GM10266 (cell line): ENCODE results near the gene ATAD3A.

Experiments
- DNase-seq: peaks from one replicate; pipeline ENCODE4 v3.0.0; 2012; ENCODE audit errors: extremely low spot score
- TF ChIP-seq, protein P1 (sequence below): IDR thresholded peaks from 2 replicates; pipeline ENCODE4 v1.5.1; 2012; ENCODE audit warnings: mild to moderate bottlenecking, low read depth; ENCODE audit not compliant: control insufficient read depth, insufficient read depth; ENCODE audit errors: missing control alignments

ATAD3A gene

DNA sequence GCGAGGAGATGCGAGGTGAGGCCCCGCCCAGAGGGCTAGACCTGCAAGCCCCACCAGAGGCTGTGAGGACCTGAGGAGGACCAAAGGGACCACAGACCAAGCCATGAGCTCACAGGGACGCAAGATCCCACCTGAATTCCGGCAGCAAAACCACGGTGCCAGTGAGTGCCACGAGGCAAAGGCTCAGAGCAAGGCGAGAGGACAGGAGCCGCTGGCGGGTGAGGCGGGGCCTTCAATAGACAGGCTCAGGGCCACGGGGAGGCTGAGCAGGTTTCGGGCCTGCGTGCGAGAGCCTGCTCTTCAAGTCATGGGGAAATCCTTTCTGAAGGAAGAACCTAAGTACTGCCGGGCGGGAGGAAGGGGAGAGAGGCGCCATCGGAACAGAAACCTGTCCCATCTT is 35.5 kb downstream of the ATAD3A start:
- DNase-seq = no peak
- TF ChIP-seq, protein P1, sequence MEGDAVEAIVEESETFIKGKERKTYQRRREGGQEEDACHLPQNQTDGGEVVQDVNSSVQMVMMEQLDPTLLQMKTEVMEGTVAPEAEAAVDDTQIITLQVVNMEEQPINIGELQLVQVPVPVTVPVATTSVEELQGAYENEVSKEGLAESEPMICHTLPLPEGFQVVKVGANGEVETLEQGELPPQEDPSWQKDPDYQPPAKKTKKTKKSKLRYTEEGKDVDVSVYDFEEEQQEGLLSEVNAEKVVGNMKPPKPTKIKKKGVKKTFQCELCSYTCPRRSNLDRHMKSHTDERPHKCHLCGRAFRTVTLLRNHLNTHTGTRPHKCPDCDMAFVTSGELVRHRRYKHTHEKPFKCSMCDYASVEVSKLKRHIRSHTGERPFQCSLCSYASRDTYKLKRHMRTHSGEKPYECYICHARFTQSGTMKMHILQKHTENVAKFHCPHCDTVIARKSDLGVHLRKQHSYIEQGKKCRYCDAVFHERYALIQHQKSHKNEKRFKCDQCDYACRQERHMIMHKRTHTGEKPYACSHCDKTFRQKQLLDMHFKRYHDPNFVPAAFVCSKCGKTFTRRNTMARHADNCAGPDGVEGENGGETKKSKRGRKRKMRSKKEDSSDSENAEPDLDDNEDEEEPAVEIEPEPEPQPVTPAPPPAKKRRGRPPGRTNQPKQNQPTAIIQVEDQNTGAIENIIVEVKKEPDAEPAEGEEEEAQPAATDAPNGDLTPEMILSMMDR = no peak

DNA sequence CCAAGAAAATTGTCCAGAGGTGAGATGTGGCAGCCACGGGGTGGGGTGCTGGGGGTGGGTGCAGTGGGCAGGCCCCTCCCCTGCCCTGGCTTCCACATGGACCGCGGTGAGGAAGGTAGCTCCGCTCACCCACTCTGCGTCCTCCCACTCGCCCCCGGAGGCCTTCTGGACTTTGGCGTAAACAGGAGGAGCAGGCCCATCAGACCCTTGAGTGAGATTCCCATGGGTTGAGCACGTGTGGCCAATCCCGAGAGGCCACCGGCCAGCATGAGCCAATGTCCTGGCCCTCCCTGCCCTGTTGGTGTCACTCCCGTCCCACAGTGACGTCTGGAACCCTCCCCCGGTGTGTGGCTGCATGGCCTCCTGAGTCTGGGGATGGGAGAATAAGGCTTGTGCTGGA is 36.6 kb downstream of the ATAD3A start:
- DNase-seq = no peak
- TF ChIP-seq, protein P1 = no peak

DNA sequence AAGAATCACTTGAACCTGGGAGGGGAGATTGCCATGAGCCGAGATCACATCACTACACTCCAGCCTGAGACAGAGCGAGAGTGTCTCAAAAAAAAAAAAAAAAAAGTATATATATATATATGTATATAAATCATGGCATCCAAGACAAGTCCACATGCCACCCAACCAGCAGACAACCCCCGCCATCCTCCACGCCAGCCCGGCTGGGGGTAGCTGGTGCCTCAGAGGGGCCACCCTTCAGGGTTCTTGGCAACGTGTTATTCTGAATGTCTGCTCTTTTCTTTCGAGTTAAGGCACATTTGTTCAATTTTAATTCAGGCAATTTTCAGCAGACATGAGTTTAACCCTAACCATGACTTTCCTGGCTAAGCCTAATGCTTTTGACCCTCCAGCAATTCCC is 38.1 kb downstream of the ATAD3A start:
- TF ChIP-seq, protein P1 = no peak
- DNase-seq = no peak

DNA sequence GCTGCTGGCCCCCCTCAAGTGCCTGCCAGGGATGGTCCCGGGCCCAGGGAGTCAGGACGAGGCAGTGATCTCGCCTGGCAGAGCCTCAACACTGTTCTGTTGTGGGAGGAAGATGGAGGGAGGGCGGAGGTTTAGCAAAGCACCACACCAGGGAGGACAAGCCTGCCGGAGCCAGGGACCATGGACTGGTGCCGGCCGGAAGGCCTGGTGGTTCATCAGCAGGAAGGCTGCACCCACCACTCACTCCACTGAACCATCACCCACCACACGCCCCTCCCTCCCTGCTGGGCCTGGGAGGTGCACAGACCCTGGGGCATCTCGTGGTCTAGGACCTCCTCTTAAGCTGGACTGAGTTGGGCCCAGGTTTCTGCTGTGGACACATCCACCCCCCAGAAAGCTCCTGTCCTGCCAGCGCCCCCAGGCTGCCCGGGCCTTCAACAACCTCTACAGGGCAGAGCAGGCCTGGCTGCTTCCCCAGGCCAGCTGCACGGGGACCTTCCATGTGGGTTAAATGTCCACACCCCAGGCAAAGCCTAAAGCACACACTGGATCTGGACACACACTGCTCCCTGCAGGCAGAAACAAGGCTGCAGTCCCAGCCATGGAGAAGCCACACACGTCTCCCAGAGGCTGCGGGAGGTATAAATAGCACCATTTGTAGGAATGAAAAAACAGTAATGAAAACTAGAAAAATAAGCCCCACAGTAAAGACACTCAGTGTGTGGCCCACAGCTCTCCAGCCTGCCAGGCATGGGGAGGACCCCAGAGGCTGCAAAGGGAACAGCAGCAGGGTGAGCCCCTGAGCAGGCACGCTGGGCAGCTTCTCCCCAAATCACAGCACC is 38.9 kb downstream of the ATAD3A start:
- DNase-seq = no peak
- TF ChIP-seq, protein P1 = no peak

DNA sequence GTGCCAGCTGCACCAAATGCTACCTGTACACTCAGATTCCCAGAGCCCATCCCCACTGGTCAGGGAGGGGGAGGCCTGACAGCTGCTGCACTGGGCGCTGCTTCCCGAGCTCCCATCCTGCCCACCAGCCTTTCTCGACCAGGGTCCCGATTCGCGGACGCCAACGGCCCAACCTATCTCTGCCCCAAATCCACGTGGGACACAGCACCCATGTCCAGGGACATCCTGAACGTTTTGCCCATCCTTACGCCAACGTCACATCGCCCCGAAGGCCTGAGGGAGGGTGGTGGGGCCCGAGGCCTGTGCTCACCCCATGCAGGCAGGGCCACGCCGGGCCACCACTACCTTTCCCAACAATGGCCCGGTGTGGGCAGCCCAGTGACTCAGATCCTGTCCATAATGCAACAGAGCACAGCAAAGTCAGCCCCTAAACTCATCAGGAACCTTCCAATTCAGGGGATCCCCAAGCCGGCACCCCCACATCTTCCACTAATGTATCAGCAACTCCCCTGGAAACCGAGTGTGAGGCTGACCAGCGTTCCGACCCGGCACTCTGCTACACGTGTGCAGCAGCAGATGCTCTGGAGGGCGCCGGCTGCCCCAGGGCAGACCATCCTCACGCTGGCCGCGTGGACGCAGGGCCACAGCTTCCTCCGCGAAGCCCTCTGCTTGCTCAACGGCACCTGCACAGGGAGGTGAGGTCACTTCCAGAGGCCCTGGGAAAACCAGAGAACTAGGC is 39.7 kb downstream of the ATAD3A start:
- TF ChIP-seq, protein P1 = no peak
- no peak for DNase-seq

DNA sequence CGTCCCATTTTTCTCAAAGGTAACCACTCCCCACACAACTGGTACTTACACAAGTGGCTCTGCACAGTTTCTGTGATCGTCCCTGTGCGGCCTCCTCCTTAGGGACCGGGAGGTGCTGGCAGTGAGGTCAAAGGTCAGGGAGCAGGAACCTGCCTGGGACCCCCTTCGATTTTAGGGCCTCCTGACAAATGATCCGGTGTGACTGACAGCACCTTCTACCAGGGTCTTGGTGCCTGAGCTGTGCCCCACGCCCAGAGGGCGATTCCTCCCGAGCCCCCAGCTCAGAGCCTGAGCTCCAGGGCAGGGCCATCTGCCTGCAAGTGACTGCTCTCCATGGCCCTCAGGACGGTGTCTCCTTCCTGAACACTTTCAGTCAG is 40.3 kb downstream of the ATAD3A start:
- no peak for DNase-seq
- TF ChIP-seq, protein P1 = no peak
